Endodermal cell (in vitro differentiated cells): ENCODE results near the gene RETREG1. TPM values are rescaled to one million over a fixed set of nuclear protein-coding genes. Genes with fewer than 3 reads are reported as not detected.

Experiments used
- DNase-seq: peaks from one replicate; pipeline ENCODE4 v3.0.0-alpha.2; 2017
- H3K27ac ChIP-seq: 2 replicates; pipeline ENCODE4 v1.5.1; 2013; ENCODE audit warnings: mild to moderate bottlenecking, low read depth, low read length, moderate library complexity
- H3K27me3 ChIP-seq: 2 replicates; pipeline ENCODE4 v1.6.1; 2013; ENCODE audit warnings: mild to moderate bottlenecking, low read length, moderate library complexity; ENCODE audit not compliant: insufficient read depth, control insufficient read depth, poor library complexity, severe bottlenecking
- H3K36me3 ChIP-seq: 2 replicates; pipeline ENCODE4 v1.7.0; 2013; ENCODE audit warnings: mild to moderate bottlenecking, low read length, moderate library complexity; ENCODE audit not compliant: control insufficient read depth, insufficient read depth
- H3K4me1 ChIP-seq: one replicate; pipeline ENCODE4 v1.7.0; 2013; ENCODE audit warnings: low read length; ENCODE audit not compliant: control insufficient read depth, insufficient read depth
- H3K4me3 ChIP-seq: 2 replicates; pipeline ENCODE4 v1.5.1; 2013; ENCODE audit warnings: mild to moderate bottlenecking, low read length, moderate library complexity
- H3K9ac ChIP-seq: 2 replicates; pipeline ENCODE4 v1.6.1; 2013; ENCODE audit warnings: mild to moderate bottlenecking, low read length, moderate library complexity; ENCODE audit not compliant: poor library complexity, severe bottlenecking; ENCODE audit errors: extremely low read depth
- H3K9me3 ChIP-seq: 2 replicates; pipeline ENCODE4 v1.6.1; 2013; ENCODE audit warnings: mild to moderate bottlenecking, low read length, moderate library complexity; ENCODE audit not compliant: control insufficient read depth
- H3K27ac Mint-ChIP-seq: 2 replicates; pipeline ENCODE4 v1.8.0; 2020; ENCODE audit warnings: mixed read lengths
- H3K27me3 Mint-ChIP-seq: 2 replicates; pipeline ENCODE4 v1.8.0; 2021; ENCODE audit warnings: mild to moderate bottlenecking, mixed read lengths; ENCODE audit not compliant: insufficient read depth
- H3K36me3 Mint-ChIP-seq: 2 replicates; pipeline ENCODE4 v1.8.0; 2020; ENCODE audit warnings: low read depth, mixed read lengths
- H3K4me1 Mint-ChIP-seq: 2 replicates; pipeline ENCODE4 v1.8.0; 2020; ENCODE audit warnings: mixed read lengths
- H3K4me3 Mint-ChIP-seq: 2 replicates; pipeline ENCODE4 v1.8.0; 2020; ENCODE audit warnings: mild to moderate bottlenecking, moderate library complexity, mixed read lengths
- H3K9me3 Mint-ChIP-seq: 2 replicates; pipeline ENCODE4 v1.8.0; 2020; ENCODE audit warnings: mild to moderate bottlenecking, mixed read lengths
- CTCF ChIP-seq: fragments of 200-600 bp; sonication (generic); conservative IDR thresholded peaks from 2 replicates; pipeline ENCODE4 v1.5.0; 2021; ENCODE audit warnings: antibody characterized with exemption, mild to moderate bottlenecking
- WGBS, 2 experiments: methylation state at CpG; one replicate each; pipeline versions ENCODE4 v1.1.5 to v1.1.7; 2013; ENCODE audit warnings: missing lambda C conversion rate in 2 of 2, mixed read lengths in 1 of 2; ENCODE audit not compliant: insufficient coverage in 1 of 2, insufficient read length in 1 of 2; 5-methylcytosine and 5-hydroxymethylcytosine counted together
- total RNA-seq, 2 donors: library from RNA; stranded (reverse); fragmentation: NEBNext Ultra II Directional in 1 of 2; extraction: Animal tissue kit (Norgen Biotek cat#: 25700) in 1 of 2; gene quantifications; 2 replicates in 1 of 2; 3 replicates in 1 of 2; pipeline ENCODE4 v1.2.1, GENCODE V29; 2021

RETREG1 gene
- total RNA-seq, 2 donors from 2014 or later = 4.1 to 4.3 TPM

- Histone ChIP-seq H3K36me3 (no peaks in the 10 kb centered on the region), H3K4me1 (no peaks in the 10 kb centered on the region), H3K9ac (no peak overlapping the region), H3K9me3 (no peaks in the 10 kb centered on the region), H3K27ac (no peak overlapping the region), H3K27me3 (no peaks in the 10 kb centered on the region), H3K4me3 (no peak overlapping the region)
- Mint-ChIP-seq H3K9me3 (no peaks in the 10 kb centered on the region), H3K36me3 (no peaks in the 10 kb centered on the region), H3K4me1 (peaks cover 3% of the 10 kb centered on the region), H3K4me3 (no peak overlapping the region), H3K27ac (no peak overlapping the region), H3K27me3 (peaks cover 4% of the 10 kb centered on the region)
- TF ChIP-seq CTCF = no peak
- no peak for DNase-seq
- WGBS, 2 experiments = 72 to 100% methylated on average over 1 to 3 of the region's 3 CpGs
Measured at GRCh38 chr5:16548812-16549211, 68.0 kb downstream of the RETREG1 start.

DNA sequence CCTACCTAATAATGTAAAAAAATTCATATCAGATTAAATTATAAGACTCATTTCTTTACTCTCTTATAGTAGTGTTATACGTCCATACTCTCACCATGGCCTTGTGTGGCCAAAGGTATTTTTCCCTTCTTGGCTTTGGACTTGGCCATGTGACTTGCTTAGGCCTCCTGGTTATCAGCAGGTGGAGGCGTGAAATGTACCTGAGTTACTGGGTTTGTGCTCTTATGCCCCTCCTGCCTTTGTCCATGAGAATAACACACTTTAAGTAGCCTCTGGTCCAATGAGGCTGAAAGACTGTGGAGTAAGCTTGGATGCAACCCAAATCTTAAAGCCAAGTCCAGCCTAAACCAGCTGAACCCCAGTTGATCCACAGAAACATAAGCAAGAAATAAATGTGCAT is 68.7 kb downstream of the RETREG1 start:
- H3K4me1 Mint-ChIP-seq = peaks cover 3% of the 10 kb centered on the region
- no peaks in the 10 kb centered on the region for H3K9me3 Mint-ChIP-seq
- Histone ChIP-seq H3K4me1 (no peaks in the 10 kb centered on the region), H3K9ac (no peak overlapping the region), H3K27ac (no peak overlapping the region), H3K36me3 (no peaks in the 10 kb centered on the region), H3K27me3 (no peaks in the 10 kb centered on the region), H3K4me3 (no peak overlapping the region), H3K9me3 (no peaks in the 10 kb centered on the region)
- no peak overlapping the region for H3K4me3 Mint-ChIP-seq
- 96% methylated on average over 2 of the region's 2 CpGs; no CpG with 5 or more reads in 1 of the 2 experiments for WGBS, 2 experiments
- no peak for TF ChIP-seq CTCF
- DNase-seq = no peak
- no peak overlapping the region for H3K27ac Mint-ChIP-seq
- peaks cover 4% of the 10 kb centered on the region for H3K27me3 Mint-ChIP-seq
- H3K36me3 Mint-ChIP-seq = no peaks in the 10 kb centered on the region

DNA sequence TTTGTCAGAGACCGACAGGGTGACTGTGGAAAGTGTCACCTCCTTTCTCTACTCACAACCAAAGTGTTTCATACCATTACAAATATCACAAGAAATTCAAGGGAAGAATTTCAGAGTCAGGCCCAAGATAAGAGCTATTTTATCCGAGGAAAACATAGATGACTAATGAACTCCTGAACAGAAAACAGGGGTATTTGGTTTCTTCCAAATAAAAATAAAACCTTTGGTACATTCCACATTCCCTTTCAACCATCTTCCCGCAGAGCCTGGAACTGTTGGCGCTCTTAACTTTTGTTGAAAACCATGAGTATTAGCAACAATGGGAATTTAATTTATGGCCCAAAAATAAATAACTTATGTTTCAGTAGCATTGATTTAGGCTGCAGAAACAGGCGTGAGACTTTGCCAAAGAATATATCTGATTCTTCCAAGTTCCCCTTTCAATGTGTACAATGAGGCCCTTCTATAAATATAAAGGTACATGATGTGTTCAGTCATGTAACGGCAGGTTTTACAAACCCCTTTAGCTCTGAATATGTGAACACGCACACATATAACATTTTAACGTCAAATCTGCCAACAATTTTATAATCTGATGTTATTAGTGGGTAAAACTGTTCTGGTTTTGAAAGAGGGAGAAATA is 69.5 kb downstream of the RETREG1 start:
- Mint-ChIP-seq H3K4me3 (no peak overlapping the region), H3K9me3 (no peaks in the 10 kb centered on the region), H3K27me3 (peaks cover 4% of the 10 kb centered on the region), H3K36me3 (no peaks in the 10 kb centered on the region), H3K4me1 (no peaks in the 10 kb centered on the region), H3K27ac (no peak overlapping the region)
- Histone ChIP-seq H3K9ac (no peak overlapping the region), H3K4me1 (no peaks in the 10 kb centered on the region), H3K9me3 (no peaks in the 10 kb centered on the region), H3K27me3 (no peaks in the 10 kb centered on the region), H3K4me3 (no peak overlapping the region), H3K36me3 (no peaks in the 10 kb centered on the region), H3K27ac (no peak overlapping the region)
- DNase-seq = no peak
- no peak for TF ChIP-seq CTCF
- 92 to 93% methylated on average over 4 to 8 of the region's 8 CpGs for WGBS, 2 experiments
